Endothelial cell of umbilical vein (primary cell): ENCODE measurements around the gene CGB3. TPM values are rescaled to one million over a fixed set of nuclear protein-coding genes. Genes with fewer than 3 reads are reported as not detected.

Experiments used
- BruUV-seq: library from RNA; stranded (reverse); fragments of 400-500 nt; replicated peaks from 2 replicates; lab custom pipeline; 2021; lab: Mats Ljungman, UMichigan
- CTCF ChIA-PET: fragments of 300-600, 350-600 bp; sonication (Branson Sonifier 250); formaldehyde crosslinking; loops from one replicate; lab custom pipeline; 2021; ENCODE audit warnings: antibody characterized with exemption, inconsistent platforms; lab: Charles Lee
- POLR2A ChIA-PET: fragments of 300-600, 350-600 bp; sonication (Branson Sonifier 250); formaldehyde crosslinking; loops from one replicate; lab custom pipeline; 2021; ENCODE audit warnings: antibody characterized with exemption, inconsistent platforms; lab: Charles Lee
- DNase-seq: peaks from one replicate; pipeline ENCODE4 v3.0.0-alpha.2; 2011; ENCODE audit warnings: low read depth, low spot score
- FAIRE-seq: peaks from 2 replicates; lab custom pipeline; 2011; peaks lifted over from hg19 to GRCh38; lab: Jason Lieb, UNC
- H2AFZ ChIP-seq: 2 replicates; pipeline ENCODE4 v1.6.0; 2012; ENCODE audit warnings: low read depth, low read length, control low read depth, inconsistent platforms
- H3K27ac ChIP-seq: 2 replicates; pipeline ENCODE4 v1.5.1; 2011; ENCODE audit warnings: low read depth, mild to moderate bottlenecking, control low read depth, low read length, moderate library complexity; ENCODE audit not compliant: insufficient read depth
- H3K27me3 ChIP-seq, 2 experiments: 2 replicates each; pipeline versions ENCODE4 v1.6.0 to v1.6.1; 2011; ENCODE audit warnings: low read length in 2 of 2, mixed read lengths in 1 of 2; ENCODE audit not compliant: control insufficient read depth in 2 of 2, insufficient read depth in 2 of 2
- H3K36me3 ChIP-seq, 2 experiments: 2 replicates in 1 of 2; 3 replicates in 1 of 2; pipeline ENCODE4 v1.5.1; 2011; ENCODE audit warnings: low read length in 2 of 2, mild to moderate bottlenecking in 1 of 2, moderate library complexity in 1 of 2; ENCODE audit not compliant: control insufficient read depth in 2 of 2, insufficient read depth in 2 of 2; ENCODE audit errors: extremely low read depth in 1 of 2
- H3K4me1 ChIP-seq: 3 replicates; pipeline ENCODE4 v1.5.1; 2011; ENCODE audit warnings: mild to moderate bottlenecking, low read length; ENCODE audit not compliant: control insufficient read depth, insufficient read depth; ENCODE audit errors: extremely low read depth
- H3K4me2 ChIP-seq: 2 replicates; pipeline ENCODE4 v1.6.1; 2011; ENCODE audit warnings: low read length, control low read depth, mixed read lengths; ENCODE audit not compliant: insufficient read depth
- H3K4me3 ChIP-seq, 3 experiments: fragments of 200-600 bp in 1 of 3; sonication (generic), shearing (Covaris generic) in 1 of 3; replicated peaks in 1 of 3; 2 replicates each; pipeline ENCODE4 v1.5.1; 2011 to 2016; ENCODE audit warnings: control low read depth in 3 of 3, low read length in 3 of 3, mild to moderate bottlenecking in 2 of 3, inconsistent platforms in 1 of 3, low read depth in 1 of 3, moderate library complexity in 1 of 3; ENCODE audit not compliant: insufficient read depth in 1 of 3
- H3K79me2 ChIP-seq: 2 replicates; pipeline ENCODE4 v1.6.0; 2012; ENCODE audit warnings: low read length, inconsistent platforms; ENCODE audit not compliant: control insufficient read depth, insufficient read depth
- H3K9ac ChIP-seq: replicated peaks from 2 replicates; pipeline ENCODE3; 2011; ENCODE audit warnings: low read length, control low read depth; ENCODE audit not compliant: insufficient read depth; ENCODE audit errors: extremely low read depth
- H3K9me1 ChIP-seq: replicated peaks from 3 replicates; pipeline ENCODE4 v1.6.0; 2011; ENCODE audit warnings: mild to moderate bottlenecking, low read length; ENCODE audit not compliant: control insufficient read depth, insufficient read depth; ENCODE audit errors: extremely low read depth
- H3K9me3 ChIP-seq: replicated peaks from 2 replicates; pipeline ENCODE4 v1.5.1; 2012; ENCODE audit warnings: low read length, inconsistent platforms; ENCODE audit not compliant: control insufficient read depth, insufficient read depth
- H4K20me1 ChIP-seq: replicated peaks from 2 replicates; pipeline ENCODE3; 2011; ENCODE audit warnings: mild to moderate bottlenecking, low read length; ENCODE audit not compliant: control insufficient read depth, insufficient read depth; ENCODE audit errors: extremely low read depth
- CTCF ChIP-seq, 2 donors: IDR thresholded peaks; 1 replicate in 1 of 2; 2 replicates in 1 of 2; pipeline ENCODE4 v1.5.1; 2011; ENCODE audit warnings: low read length in 2 of 2, mild to moderate bottlenecking in 2 of 2, moderate library complexity in 2 of 2, control low read depth in 1 of 2, inconsistent platforms in 1 of 2, low read depth in 1 of 2; ENCODE audit not compliant: insufficient read depth in 1 of 2; ENCODE audit errors: extremely low read depth in 1 of 2
- EZH2 ChIP-seq: IDR thresholded peaks from 2 replicates; pipeline ENCODE4 v1.6.1; 2012; ENCODE audit warnings: borderline replicate concordance, low read depth, mild to moderate bottlenecking, moderate library complexity, low read length, inconsistent platforms; ENCODE audit not compliant: severe bottlenecking
- FOS ChIP-seq: IDR thresholded peaks from 2 replicates; pipeline ENCODE4 v1.6.1; 2011; ENCODE audit warnings: mild to moderate bottlenecking, low read length, moderate library complexity, borderline replicate concordance; ENCODE audit not compliant: insufficient read depth
- GATA2 ChIP-seq: IDR thresholded peaks from 2 replicates; pipeline ENCODE4 v1.7.0; 2011; ENCODE audit warnings: low read depth, mild to moderate bottlenecking, moderate library complexity, mixed read lengths, low read length; ENCODE audit not compliant: insufficient read length, insufficient read depth
- JUN ChIP-seq: IDR thresholded peaks from 2 replicates; pipeline ENCODE4 v1.6.1; 2011; ENCODE audit warnings: borderline replicate concordance, low read depth; ENCODE audit not compliant: insufficient read length, insufficient read depth
- MYC ChIP-seq: IDR thresholded peaks from one replicate; pipeline ENCODE4 v1.6.1; 2011; ENCODE audit warnings: mild to moderate bottlenecking, low read depth, low read length
- POLR2A ChIP-seq: IDR thresholded peaks from 2 replicates; pipeline ENCODE4 v1.6.1; 2012; ENCODE audit warnings: low read depth, mild to moderate bottlenecking, control low read depth, low read length
- POLR2AphosphoS5 ChIP-seq: IDR thresholded peaks from 2 replicates; pipeline ENCODE4 v1.6.1; 2012; ENCODE audit warnings: low read depth, mild to moderate bottlenecking, control low read depth, low read length, moderate library complexity; ENCODE audit not compliant: insufficient read depth
- dilution Hi-C: fragments of 300-500 bp; cut with MboI; formaldehyde crosslinking; loops from one replicate; pipeline ENCODE4 v1.15.0; 2019; ENCODE audit warnings: low sequenced_read_pairs; ENCODE audit not compliant: extremely low pct_ligation_motif_present
- intact Hi-C: fragments of 100-400 bp; cut with micrococcal nuclease; formaldehyde crosslinking; loops from one replicate; pipeline ENCODE4 v1.10.0; 2022
- polyA plus RNA-seq, 4 experiments: library from polyadenylated mRNA; depleted of rRNA in 3 of 4; stranded (reverse) in 3 of 4; unstranded in 1 of 4; fragments of >200 nt; gene quantifications; 2 replicates each; pipeline versions ENCODE4 v1.2.1 to v1.2.3, GENCODE V29; 2011 to 2012; ENCODE audit warnings: missing spikeins in 1 of 4
- total RNA-seq: library from RNA; stranded (reverse); gene quantifications from 2 replicates; pipeline ENCODE4 v1.2.3, GENCODE V29; 2021
- TF ChIP-seq, protein P1 (sequence below): IDR thresholded peaks from 2 replicates; pipeline ENCODE4 v1.6.1; 2011; ENCODE audit not compliant: insufficient read depth, insufficient read length

CGB3 gene
- total and polyA plus RNA-seq, 2 donors (not counting 3 experiments of a cell fraction or from before 2014, with no cell fraction given), result not detected

- FAIRE-seq (no peak), DNase-seq (no peak)
- no peak overlapping the region for H3K9ac ChIP-seq
- no peaks in the 10 kb centered on the region for H3K36me3 ChIP-seq
- intact Hi-C loops (no loop called here), dilution Hi-C loops (no loop called here)
- H2AFZ ChIP-seq, result no peak overlapping the region
- H3K4me2 ChIP-seq, result no peak overlapping the region
- no peaks in the 10 kb centered on the region for H4K20me1 ChIP-seq
- no peaks in the 10 kb centered on the region for H3K4me1 ChIP-seq
- no peak overlapping the region for H3K4me3 ChIP-seq
- CTCF ChIA-PET, result interaction anchor here (0.6 to 1.8 kb wide), 7 partner anchors 13 to 379 kb away, joined by 3 to 5 read pairs (median 5); partner anchors contain the start of gene CGB7
- H3K27me3 ChIP-seq, result peaks cover 40 to 51% of the 10 kb centered on the region in 2 experiments
- no peaks in the 10 kb centered on the region for H3K9me3 ChIP-seq
- POLR2A ChIA-PET, result no interaction called here
- no peaks in the 10 kb centered on the region for H3K79me2 ChIP-seq
- no peak overlapping the region for H3K27ac ChIP-seq
- no TSS peak for BruUV-seq
- no peaks in the 10 kb centered on the region for H3K9me1 ChIP-seq
- TF ChIP-seq POLR2AphosphoS5 (no peak), MYC (no peak), GATA2 (no peak), CTCF (IDR thresholded peaks at IDR 0.05; ENCODE audit: extremely low read depth in 1 of 2, insufficient read depth in 1 of 2, low read depth in 1 of 2, low read length in 2 of 2) (no peak), POLR2A (no peak), EZH2 (no peak), JUN (no peak), FOS (no peak)
- TF ChIP-seq, protein P1, sequence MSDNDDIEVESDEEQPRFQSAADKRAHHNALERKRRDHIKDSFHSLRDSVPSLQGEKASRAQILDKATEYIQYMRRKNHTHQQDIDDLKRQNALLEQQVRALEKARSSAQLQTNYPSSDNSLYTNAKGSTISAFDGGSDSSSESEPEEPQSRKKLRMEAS, result no peak
These were observed 46.3 kb upstream of the CGB3 start for GRCh38 chr19:49070416-49070815.
